H1 (cell line): ENCODE results near the gene WRAP73. TPM values are rescaled to one million over a fixed set of nuclear protein-coding genes. Genes with fewer than 3 reads are reported as not detected.

Source experiments
- CTCF ChIA-PET: fragments of 300-600 bp; sonication (Branson Sonifier 250); formaldehyde crosslinking; loops from one replicate; lab custom pipeline; 2021; ENCODE audit not compliant: partially characterized antibody; lab: Charles Lee
- POLR2A ChIA-PET: fragments of 300-600 bp; sonication (Branson Sonifier 250); formaldehyde crosslinking; loops from one replicate; lab custom pipeline; 2021; ENCODE audit warnings: inconsistent platforms; ENCODE audit not compliant: partially characterized antibody; lab: Charles Lee
- DNase-seq, 2 experiments: peaks; one replicate each; pipeline versions ENCODE4 v3.0.0 to v3.0.0-alpha.2; 2010 to 2022; ENCODE audit warnings: low spot score in 2 of 2, low read depth in 1 of 2, mixed read lengths in 1 of 2
- FAIRE-seq: peaks from 2 replicates; lab custom pipeline; 2011; peaks lifted over from hg19 to GRCh38; lab: Jason Lieb, UNC
- H2AFZ ChIP-seq: 2 replicates; pipeline ENCODE4 v1.8.1; 2012; ENCODE audit warnings: low read length, inconsistent platforms
- H2AK5ac ChIP-seq: 2 replicates; pipeline ENCODE4 v1.6.1; 2013; ENCODE audit warnings: low read depth, low read length
- H2BK120ac ChIP-seq: replicated peaks from 2 replicates; pipeline ENCODE3; 2013; ENCODE audit warnings: low read depth, low read length, inconsistent platforms
- H2BK12ac ChIP-seq: 2 replicates; pipeline ENCODE4 v1.6.1; 2013; ENCODE audit warnings: low read depth, low read length
- H2BK15ac ChIP-seq: 2 replicates; pipeline ENCODE4 v1.6.1; 2013; ENCODE audit warnings: low read length
- H2BK20ac ChIP-seq: 2 replicates; pipeline ENCODE4 v1.6.1; 2013; ENCODE audit warnings: low read length
- H2BK5ac ChIP-seq: 2 replicates; pipeline ENCODE4 v1.6.1; 2013; ENCODE audit warnings: low read depth, low read length
- H3K14ac ChIP-seq: 2 replicates; pipeline ENCODE4 v1.6.1; 2013; ENCODE audit warnings: inconsistent platforms; ENCODE audit not compliant: insufficient read length
- H3K18ac ChIP-seq: 2 replicates; pipeline ENCODE4 v1.6.1; 2013; ENCODE audit warnings: low read length; ENCODE audit errors: extremely low read depth
- H3K23ac ChIP-seq: 2 replicates; pipeline ENCODE4 v1.6.1; 2013; ENCODE audit warnings: inconsistent platforms; ENCODE audit not compliant: insufficient read length
- H3K23me2 ChIP-seq: 2 replicates; pipeline ENCODE4 v1.6.1; 2013; ENCODE audit warnings: low read depth, low read length
- H3K27ac ChIP-seq: 2 replicates; pipeline ENCODE4 v1.6.1; 2011; ENCODE audit warnings: low read depth, low read length, inconsistent platforms
- H3K27me3 ChIP-seq, 4 experiments: replicated peaks in 1 of 4; 1 replicate in 1 of 4; 2 replicates in 3 of 4; pipeline versions ENCODE4 v1.6.1 to v1.8.1; 2011 to 2013; ENCODE audit warnings: low read length in 3 of 4, mild to moderate bottlenecking in 3 of 4, inconsistent platforms in 2 of 4, mixed read lengths in 2 of 4, moderate library complexity in 1 of 4; ENCODE audit not compliant: control insufficient read depth in 3 of 4, insufficient read depth in 3 of 4; ENCODE audit errors: extremely low read depth in 1 of 4
- H3K36me3 ChIP-seq, 4 experiments: 2 replicates each; pipeline versions ENCODE4 v1.6.1 to v1.8.1; 2011 to 2013; ENCODE audit warnings: mild to moderate bottlenecking in 4 of 4, low read length in 3 of 4, moderate library complexity in 2 of 4, control low read depth in 1 of 4, inconsistent platforms in 1 of 4; ENCODE audit not compliant: insufficient read depth in 4 of 4, control insufficient read depth in 2 of 4
- H3K4ac ChIP-seq: replicated peaks from 2 replicates; pipeline ENCODE3; 2013; ENCODE audit warnings: low read length, low read depth, mixed read lengths, inconsistent platforms; ENCODE audit not compliant: insufficient read length
- H3K4me1 ChIP-seq, 4 experiments: replicated peaks in 1 of 4; 1 replicate in 1 of 4; 2 replicates in 3 of 4; pipeline versions ENCODE4 v1.6.1 to v1.8.1; 2011 to 2013; ENCODE audit warnings: low read length in 3 of 4, inconsistent platforms in 2 of 4, mixed read lengths in 1 of 4; ENCODE audit not compliant: insufficient read depth in 4 of 4, control insufficient read depth in 3 of 4
- H3K4me2 ChIP-seq, 2 experiments: 2 replicates each; pipeline versions ENCODE4 v1.6.1 to v1.8.1; 2011 to 2013; ENCODE audit warnings: low read depth in 2 of 2, low read length in 2 of 2, control low read depth in 1 of 2, inconsistent platforms in 1 of 2, mild to moderate bottlenecking in 1 of 2; ENCODE audit not compliant: insufficient read depth in 1 of 2
- H3K4me3 ChIP-seq, 4 experiments: fragments of 200-600, 300-600 bp in 1 of 4; sonication (generic), shearing (Covaris generic), sonication (Bioruptor Twin) in 1 of 4; 2 replicates each; pipeline versions ENCODE4 v1.5.1 to v1.8.1; 2011 to 2016; ENCODE audit warnings: low read length in 4 of 4, low read depth in 3 of 4, control low read depth in 2 of 4, inconsistent platforms in 2 of 4, mild to moderate bottlenecking in 2 of 4, mixed read lengths in 1 of 4, moderate library complexity in 1 of 4; ENCODE audit not compliant: insufficient read depth in 2 of 4; ENCODE audit errors: extremely low read depth in 1 of 4
- H3K56ac ChIP-seq: replicated peaks from 2 replicates; pipeline ENCODE3; 2013; ENCODE audit warnings: low read depth, mild to moderate bottlenecking, mixed read lengths, low read length, inconsistent platforms; ENCODE audit not compliant: insufficient read length
- H3K79me1 ChIP-seq: 2 replicates; pipeline ENCODE4 v1.6.1; 2013; ENCODE audit warnings: low read depth, low read length, control low read depth
- H3K79me2 ChIP-seq, 2 experiments: 2 replicates each; pipeline versions ENCODE4 v1.6.1 to v1.8.1; 2012 to 2013; ENCODE audit warnings: low read length in 2 of 2, mild to moderate bottlenecking in 2 of 2, inconsistent platforms in 1 of 2; ENCODE audit not compliant: insufficient read depth in 2 of 2, control insufficient read depth in 1 of 2
- H3K9ac ChIP-seq, 4 experiments: replicated peaks in 1 of 4; 1 replicate in 1 of 4; 2 replicates in 3 of 4; pipeline versions ENCODE4 v1.6.1 to v1.8.1; 2011 to 2013; ENCODE audit warnings: low read depth in 3 of 4, low read length in 3 of 4, control low read depth in 2 of 4, mild to moderate bottlenecking in 2 of 4, moderate library complexity in 2 of 4, inconsistent platforms in 1 of 4; ENCODE audit errors: extremely low read depth in 1 of 4
- H3K9me3 ChIP-seq, 2 experiments: 2 replicates each; pipeline versions ENCODE4 v1.6.1 to v1.8.1; 2012 to 2013; ENCODE audit warnings: mild to moderate bottlenecking in 2 of 2, moderate library complexity in 2 of 2, control low read depth in 1 of 2, inconsistent platforms in 1 of 2, low read depth in 1 of 2, low read length in 1 of 2, mixed read lengths in 1 of 2; ENCODE audit not compliant: insufficient read depth in 2 of 2
- H4K20me1 ChIP-seq, 2 experiments: replicated peaks in 1 of 2; 2 replicates each; pipeline versions ENCODE3 to v1.8.1; 2011 to 2013; ENCODE audit warnings: inconsistent platforms in 2 of 2, low read length in 2 of 2, mild to moderate bottlenecking in 1 of 2; ENCODE audit not compliant: insufficient read depth in 2 of 2, control insufficient read depth in 1 of 2
- H4K5ac ChIP-seq: 2 replicates; pipeline ENCODE4 v1.6.1; 2013; ENCODE audit warnings: low read length, low read depth, mixed read lengths, inconsistent platforms; ENCODE audit not compliant: insufficient read length
- H4K8ac ChIP-seq: 2 replicates; pipeline ENCODE4 v1.8.0; 2013; ENCODE audit warnings: mild to moderate bottlenecking, moderate library complexity, low read length, inconsistent platforms; ENCODE audit not compliant: insufficient read depth; ENCODE audit errors: extremely low read depth
- H4K91ac ChIP-seq: replicated peaks from 2 replicates; pipeline ENCODE3; 2013; ENCODE audit warnings: low read length, mixed read lengths, inconsistent platforms; ENCODE audit not compliant: insufficient read length
- EGR1 ChIP-seq: IDR thresholded peaks from 2 replicates; pipeline ENCODE4 v1.6.1; 2011; ENCODE audit warnings: low read depth, low read length, borderline replicate concordance
- GABPA ChIP-seq: IDR thresholded peaks from 2 replicates; pipeline ENCODE4 v1.6.1; 2011; ENCODE audit warnings: mild to moderate bottlenecking, low read length, moderate library complexity, borderline replicate concordance; ENCODE audit not compliant: insufficient read depth
- KDM1A ChIP-seq: fragments of 200-600, 300-600 bp; sonication (generic); IDR thresholded peaks from 2 replicates; pipeline ENCODE4 v1.7.1; 2016; ENCODE audit warnings: mild to moderate bottlenecking, low read length, borderline replicate concordance
- KDM4A ChIP-seq: IDR thresholded peaks from one replicate; pipeline ENCODE4 v1.7.1; 2012; ENCODE audit warnings: low read depth, mild to moderate bottlenecking, moderate library complexity, low read length, inconsistent platforms; ENCODE audit not compliant: severe bottlenecking
- KDM5A ChIP-seq: fragments of 200-600 bp; IDR thresholded peaks from 2 replicates; pipeline ENCODE4 v1.7.1; 2012; ENCODE audit warnings: mild to moderate bottlenecking, low read length, inconsistent platforms, mixed read lengths
- POU5F1 ChIP-seq: IDR thresholded peaks from 2 replicates; pipeline ENCODE4 v1.6.1; 2011; ENCODE audit warnings: low read depth, mild to moderate bottlenecking, low read length, moderate library complexity
- RFX5 ChIP-seq: IDR thresholded peaks from 2 replicates; pipeline ENCODE4 v1.6.1; 2011; ENCODE audit warnings: low read depth, low read length, improper control_type of control experiment, borderline replicate concordance
- SIX5 ChIP-seq: IDR thresholded peaks from 2 replicates; pipeline ENCODE4 v1.6.1; 2011; ENCODE audit warnings: mild to moderate bottlenecking, low read depth, low read length
- TAF7 ChIP-seq: optimal IDR thresholded peaks from 2 replicates; pipeline ENCODE3; 2011; ENCODE audit warnings: low read depth, mild to moderate bottlenecking, inconsistent platforms, low read length, moderate library complexity, borderline replicate concordance
- WGBS, 2 experiments: shearing (Covaris generic) in 1 of 2; methylation state at CpG; one replicate each; pipeline versions ENCODE4 v1.1.6 to v1.1.7; 2013 to 2015; ENCODE audit warnings: low lambda C conversion rate in 2 of 2, mixed read lengths in 2 of 2, inconsistent platforms in 1 of 2, low coverage in 1 of 2, missing lambda C conversion rate in 1 of 2; ENCODE audit not compliant: insufficient replicate concordance in 2 of 2, insufficient coverage in 1 of 2, insufficient read length in 1 of 2; ENCODE audit errors: extremely low coverage in 1 of 2, missing lambda C conversion rate in 1 of 2; 5-methylcytosine and 5-hydroxymethylcytosine counted together
- polyA plus RNA-seq, 7 experiments: library from polyadenylated mRNA; depleted of rRNA in 3 of 7; stranded (reverse) in 5 of 7; unstranded in 2 of 7; fragments of >200 nt in 5 of 7; fragments of 200-250 nt in 2 of 7; gene quantifications; 1 replicate in 5 of 7; 2 replicates in 1 of 7; 4 replicates in 1 of 7; pipeline versions ENCODE4 v1.2.1 to v1.2.3, GENCODE V29; 2011 to 2013; ENCODE audit warnings: missing spikeins in 2 of 7, mixed read lengths in 2 of 7
- total RNA-seq: library from RNA; stranded (reverse); fragmentation: NEBNext Ultra II Directional; extraction: Animal tissue kit (Norgen Biotek cat#: 25700); gene quantifications from 2 replicates; pipeline ENCODE4 v1.2.1, GENCODE V29; 2021
- TF ChIP-seq, protein P1 (sequence below): IDR thresholded peaks from 2 replicates; pipeline ENCODE4 v1.6.1; 2012; ENCODE audit warnings: inconsistent platforms
- TF ChIP-seq, protein P2 (sequence below): IDR thresholded peaks from 2 replicates; pipeline ENCODE4 v1.6.1; 2012; ENCODE audit warnings: low read length, inconsistent platforms

WRAP73 gene
- total and polyA plus RNA-seq, 2 of the 8 experiments (the other 6 are each of a cell fraction or from before 2014, with no cell fraction given), result 30.3 to 50.7 TPM

DNA sequence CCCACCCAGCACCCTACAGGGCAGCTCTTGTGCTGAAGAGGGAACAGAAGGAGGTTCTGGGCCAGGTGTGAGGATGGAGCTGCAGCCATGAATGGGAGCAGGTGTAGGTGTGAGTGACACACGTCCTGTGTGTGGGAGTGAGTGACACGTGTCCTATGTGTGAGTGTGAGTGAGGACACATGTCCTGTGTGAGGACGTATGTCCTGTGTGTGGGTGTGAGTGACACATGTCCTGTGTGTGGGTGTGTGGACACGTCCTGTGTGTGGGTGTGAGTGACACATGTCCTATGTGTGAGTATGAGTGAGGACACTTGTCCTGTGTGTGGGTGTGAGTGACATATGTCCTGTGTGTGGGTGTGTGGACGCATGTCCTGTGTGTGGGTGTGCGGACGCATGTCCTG is 65.0 kb downstream of the WRAP73 start:
- Histone ChIP-seq H3K36me3 (no peaks in the 10 kb centered on the region; a peak in 1 of 8 replicates), H3K56ac (no peak overlapping the region), H2AFZ (no peak overlapping the region), H3K79me2 (no peaks in the 10 kb centered on the region), H2BK15ac (no peak overlapping the region), H3K4me3 (no peak overlapping the region), H3K9ac (no peak overlapping the region), H2BK20ac (no peak overlapping the region), H3K27me3 (no peaks in the 10 kb centered on the region), H4K8ac (no peak overlapping the region), H3K23ac (no peak overlapping the region), H2BK5ac (0 out of 2 replicates have a peak overlapping the region, but pooled peaks have one; percentile 71), H2BK120ac (no peak overlapping the region), H3K27ac (no peak overlapping the region), H4K20me1 (peaks cover 0 to 4% of the 10 kb centered on the region in 2 experiments), H2BK12ac (0 out of 2 replicates have a peak overlapping the region, but pooled peaks have one; percentile 27), H3K4me1 (peaks cover 0 to 1% (median under 1%) of the 10 kb centered on the region in 4 experiments; a peak in 3 of 7 replicates), H4K91ac (no peak overlapping the region), H2AK5ac (0 out of 2 replicates have a peak overlapping the region, but pooled peaks have one; percentile 82), H3K14ac (no peak overlapping the region), H3K4ac (no peak overlapping the region), H3K79me1 (no peaks in the 10 kb centered on the region), H3K18ac (no peak overlapping the region), H4K5ac (no peak overlapping the region), H3K23me2 (0 out of 2 replicates have a peak, but pooled peaks cover 3% of the 10 kb centered on the region), H3K9me3 (peaks cover 11 to 12% of the 10 kb centered on the region in 2 experiments; a peak in 2 of 4 replicates), H3K4me2 (no peak overlapping the region)
- no peak for DNase-seq
- ChIA-PET CTCF (interaction anchor here (0.8 to 1.7 kb wide), 5 partner anchors 10 to 132 kb away, joined by 3 to 7 read pairs (median 4); no protein-coding TSS in a partner anchor), POLR2A (no interaction called here)
- no peak for FAIRE-seq
- WGBS, 2 experiments, result 90% methylated on average over 7 of the region's 7 CpGs; no CpG with 5 or more reads in 1 of the 2 experiments
- TF ChIP-seq, protein P1, sequence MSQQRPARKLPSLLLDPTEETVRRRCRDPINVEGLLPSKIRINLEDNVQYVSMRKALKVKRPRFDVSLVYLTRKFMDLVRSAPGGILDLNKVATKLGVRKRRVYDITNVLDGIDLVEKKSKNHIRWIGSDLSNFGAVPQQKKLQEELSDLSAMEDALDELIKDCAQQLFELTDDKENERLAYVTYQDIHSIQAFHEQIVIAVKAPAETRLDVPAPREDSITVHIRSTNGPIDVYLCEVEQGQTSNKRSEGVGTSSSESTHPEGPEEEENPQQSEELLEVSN, result no peak
- no peak for TF ChIP-seq GABPA
- TF ChIP-seq KDM1A, result no peak
- TF ChIP-seq KDM5A, result no peak
- TF ChIP-seq EGR1, result no peak
- no peak for TF ChIP-seq RFX5
- TF ChIP-seq TAF7, result no peak
- TF ChIP-seq, protein P2, sequence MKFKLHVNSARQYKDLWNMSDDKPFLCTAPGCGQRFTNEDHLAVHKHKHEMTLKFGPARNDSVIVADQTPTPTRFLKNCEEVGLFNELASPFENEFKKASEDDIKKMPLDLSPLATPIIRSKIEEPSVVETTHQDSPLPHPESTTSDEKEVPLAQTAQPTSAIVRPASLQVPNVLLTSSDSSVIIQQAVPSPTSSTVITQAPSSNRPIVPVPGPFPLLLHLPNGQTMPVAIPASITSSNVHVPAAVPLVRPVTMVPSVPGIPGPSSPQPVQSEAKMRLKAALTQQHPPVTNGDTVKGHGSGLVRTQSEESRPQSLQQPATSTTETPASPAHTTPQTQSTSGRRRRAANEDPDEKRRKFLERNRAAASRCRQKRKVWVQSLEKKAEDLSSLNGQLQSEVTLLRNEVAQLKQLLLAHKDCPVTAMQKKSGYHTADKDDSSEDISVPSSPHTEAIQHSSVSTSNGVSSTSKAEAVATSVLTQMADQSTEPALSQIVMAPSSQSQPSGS, result no peak
- no peak for TF ChIP-seq POU5F1
- TF ChIP-seq KDM4A, result no peak
- TF ChIP-seq SIX5, result no peak
